Measurements from ENCODE around the gene AFF3.

The AFF3 gene

DNA sequence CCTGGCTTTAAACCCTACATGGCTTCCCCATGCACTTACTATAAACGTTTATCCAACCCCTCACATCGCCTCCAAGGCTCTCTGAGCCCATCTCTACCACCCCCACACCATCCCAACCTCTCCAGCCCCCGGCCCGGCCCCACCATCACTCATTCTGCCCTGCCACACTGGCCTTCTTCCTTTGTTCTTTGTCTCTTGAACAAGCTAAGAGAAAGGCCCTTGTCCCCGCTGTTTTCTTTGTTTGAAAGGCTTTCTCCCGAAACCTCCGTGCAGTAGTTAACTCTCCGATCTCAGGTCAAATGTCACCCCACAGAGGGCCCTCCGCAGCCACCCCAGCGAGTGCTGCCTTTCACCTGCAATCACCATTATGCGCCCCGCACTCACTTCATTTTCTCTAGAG lies 100.4 kb downstream of the AFF3 start:
- no peaks in the 10 kb centered on the region for H3K9me2 ChIP-seq (replicated peaks; ENCODE audit: control insufficient read depth, low read length)
- H3K79me2 ChIP-seq (ENCODE audit: control insufficient read depth, low read length): no peaks in the 10 kb centered on the region
- H4K20me1 ChIP-seq (ENCODE audit: control insufficient read depth, insufficient read depth, low read depth, low read length): no peaks in the 10 kb centered on the region; the same call in 1 of the 2 replicates
- H3K9me3 ChIP-seq (ENCODE audit: control insufficient read depth, insufficient read depth, low read length): no peaks in the 10 kb centered on the region
- H3K27ac ChIP-seq (ENCODE audit: low read depth, low read length): no peak overlapping the region
- no peaks in the 10 kb centered on the region for H3K27me3 ChIP-seq (ENCODE audit: control insufficient read depth, low read length)
- H3K4me2 ChIP-seq (ENCODE audit: low read length): no peak overlapping the region
- TF ChIP-seq, protein P1, sequence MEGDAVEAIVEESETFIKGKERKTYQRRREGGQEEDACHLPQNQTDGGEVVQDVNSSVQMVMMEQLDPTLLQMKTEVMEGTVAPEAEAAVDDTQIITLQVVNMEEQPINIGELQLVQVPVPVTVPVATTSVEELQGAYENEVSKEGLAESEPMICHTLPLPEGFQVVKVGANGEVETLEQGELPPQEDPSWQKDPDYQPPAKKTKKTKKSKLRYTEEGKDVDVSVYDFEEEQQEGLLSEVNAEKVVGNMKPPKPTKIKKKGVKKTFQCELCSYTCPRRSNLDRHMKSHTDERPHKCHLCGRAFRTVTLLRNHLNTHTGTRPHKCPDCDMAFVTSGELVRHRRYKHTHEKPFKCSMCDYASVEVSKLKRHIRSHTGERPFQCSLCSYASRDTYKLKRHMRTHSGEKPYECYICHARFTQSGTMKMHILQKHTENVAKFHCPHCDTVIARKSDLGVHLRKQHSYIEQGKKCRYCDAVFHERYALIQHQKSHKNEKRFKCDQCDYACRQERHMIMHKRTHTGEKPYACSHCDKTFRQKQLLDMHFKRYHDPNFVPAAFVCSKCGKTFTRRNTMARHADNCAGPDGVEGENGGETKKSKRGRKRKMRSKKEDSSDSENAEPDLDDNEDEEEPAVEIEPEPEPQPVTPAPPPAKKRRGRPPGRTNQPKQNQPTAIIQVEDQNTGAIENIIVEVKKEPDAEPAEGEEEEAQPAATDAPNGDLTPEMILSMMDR (IDR thresholded peaks at IDR 0.05; ENCODE audit: low read depth, low read length, poor library complexity, severe bottlenecking): no peak
- TF ChIP-seq EZH2phosphoT487 (IDR thresholded peaks at IDR 0.05; ENCODE audit: borderline replicate concordance, low read length): no peak
- H3K36me3 ChIP-seq (ENCODE audit: control insufficient read depth, low read length): peaks cover 3% of the 10 kb centered on the region
- H3K4me1 ChIP-seq (ENCODE audit: control insufficient read depth, low read length): no peaks in the 10 kb centered on the region
- H3K4me3 ChIP-seq (ENCODE audit: low read length): no peak overlapping the region
- no peaks in the 10 kb centered on the region for H3F3A ChIP-seq (ENCODE audit: control insufficient read depth, insufficient read depth)

DNA sequence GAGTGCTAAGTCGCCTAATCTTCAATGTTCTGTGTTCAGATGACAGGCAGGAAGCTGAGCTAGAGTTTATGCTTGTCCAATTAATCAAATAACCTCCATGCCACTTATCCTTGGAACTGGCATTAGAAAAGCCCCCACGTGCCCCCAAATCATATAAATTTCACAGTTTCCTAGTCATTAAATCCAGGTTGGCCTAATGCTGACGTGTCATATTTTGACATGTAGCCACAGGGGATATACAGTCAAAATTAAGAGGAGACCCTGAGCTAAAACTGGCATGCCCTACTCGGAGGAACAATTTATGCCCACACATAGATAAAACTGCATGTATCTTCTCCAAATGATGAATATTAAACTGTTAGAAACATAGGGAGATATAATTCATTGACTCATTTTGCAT lies 101.0 kb downstream of the AFF3 start:
- Histone ChIP-seq H3K27ac (ENCODE audit: low read depth, low read length) (no peak overlapping the region), H4K20me1 (ENCODE audit: control insufficient read depth, insufficient read depth, low read depth, low read length) (no peaks in the 10 kb centered on the region; the same call in 1 of the 2 replicates), H3K4me2 (ENCODE audit: low read length) (no peak overlapping the region), H3K36me3 (ENCODE audit: control insufficient read depth, low read length) (peaks cover 3% of the 10 kb centered on the region), H3K9me2 (replicated peaks; ENCODE audit: control insufficient read depth, low read length) (no peaks in the 10 kb centered on the region), H3K4me3 (ENCODE audit: low read length) (no peak overlapping the region), H3F3A (ENCODE audit: control insufficient read depth, insufficient read depth) (no peaks in the 10 kb centered on the region), H3K4me1 (ENCODE audit: control insufficient read depth, low read length) (no peaks in the 10 kb centered on the region), H3K9me3 (ENCODE audit: control insufficient read depth, insufficient read depth, low read length) (no peaks in the 10 kb centered on the region), H3K79me2 (ENCODE audit: control insufficient read depth, low read length) (no peaks in the 10 kb centered on the region), H3K27me3 (ENCODE audit: control insufficient read depth, low read length) (no peaks in the 10 kb centered on the region)
- TF ChIP-seq EZH2phosphoT487 (IDR thresholded peaks at IDR 0.05; ENCODE audit: borderline replicate concordance, low read length): no peak
- TF ChIP-seq, protein P1 (IDR thresholded peaks at IDR 0.05; ENCODE audit: low read depth, low read length, poor library complexity, severe bottlenecking): no peak

DNA sequence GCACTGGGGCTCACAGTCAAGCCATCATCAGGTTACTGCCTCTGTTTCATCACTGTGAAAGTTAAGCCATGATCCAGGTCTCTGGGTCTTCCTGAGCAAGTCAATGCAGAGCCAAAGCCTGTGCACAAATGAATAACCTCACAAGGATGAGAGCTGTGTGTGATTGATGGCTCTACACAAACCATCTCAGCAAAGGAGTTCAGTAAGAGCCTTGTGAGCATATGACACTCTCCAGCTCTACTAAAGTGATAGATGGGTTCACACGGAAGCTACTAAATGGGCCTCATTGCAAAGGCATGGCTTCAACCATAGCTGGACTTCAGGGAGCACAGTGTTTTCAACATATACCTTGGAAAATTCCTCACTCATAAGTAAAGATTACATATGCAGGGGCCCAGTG lies 101.5 kb downstream of the AFF3 start:
- Histone ChIP-seq H3K4me2 (ENCODE audit: low read length) (no peak overlapping the region), H3K79me2 (ENCODE audit: control insufficient read depth, low read length) (no peaks in the 10 kb centered on the region), H3K27me3 (ENCODE audit: control insufficient read depth, low read length) (no peaks in the 10 kb centered on the region), H3K4me1 (ENCODE audit: control insufficient read depth, low read length) (no peaks in the 10 kb centered on the region), H3K27ac (ENCODE audit: low read depth, low read length) (no peak overlapping the region), H3K9me3 (ENCODE audit: control insufficient read depth, insufficient read depth, low read length) (no peaks in the 10 kb centered on the region), H3K36me3 (ENCODE audit: control insufficient read depth, low read length) (peaks cover 3% of the 10 kb centered on the region), H3K4me3 (ENCODE audit: low read length) (no peak overlapping the region), H3F3A (ENCODE audit: control insufficient read depth, insufficient read depth) (no peaks in the 10 kb centered on the region), H4K20me1 (ENCODE audit: control insufficient read depth, insufficient read depth, low read depth, low read length) (no peaks in the 10 kb centered on the region; the same call in 1 of the 2 replicates), H3K9me2 (replicated peaks; ENCODE audit: control insufficient read depth, low read length) (no peaks in the 10 kb centered on the region)
- TF ChIP-seq, protein P1 (IDR thresholded peaks at IDR 0.05; ENCODE audit: low read depth, low read length, poor library complexity, severe bottlenecking): no peak
- TF ChIP-seq EZH2phosphoT487 (IDR thresholded peaks at IDR 0.05; ENCODE audit: borderline replicate concordance, low read length): no peak
